CD4-positive, alpha-beta T cell treated with Interleukin-1 beta for 1 hour (primary cell): ENCODE results near the gene MRPL54.

Experiments
- DNase-seq, 2 donors: peaks; one replicate each; pipeline ENCODE4 v3.0.0-alpha.2; 2020 to 2022

The MRPL54 gene

GRCh38 chr19:3762501-3763459, at the start of gene MRPL54:
TSS of gene MRPL54 (plus strand) at chr19:3762682. CDS start at chr19:3762701, 19 bp downstream.
- DNase-seq = peak; percentile 99 to 100

- DNase-seq = no peak
Observed at GRCh38 chr19:3716147-3716668, 46.3 kb upstream of the MRPL54 start.

- DNase-seq = no peak
Observed at GRCh38 chr19:3719868-3720267, 42.6 kb upstream of the MRPL54 start.

- DNase-seq = no peak
Observed at GRCh38 chr19:3720349-3720917, 42.0 kb upstream of the MRPL54 start.

GRCh38 chr19:3721131-3721886, 41.2 kb upstream of the MRPL54 start:
- peak; percentile 89 to 92 for DNase-seq

GRCh38 chr19:3721887-3722442, 40.5 kb upstream of the MRPL54 start:
- no peak for DNase-seq

- DNase-seq = no peak
Observed at GRCh38 chr19:3722443-3723109, 39.9 kb upstream of the MRPL54 start.

- no peak for DNase-seq
Observed at GRCh38 chr19:3723110-3723488, 39.4 kb upstream of the MRPL54 start.

GRCh38 chr19:3723883-3724282, 38.6 kb upstream of the MRPL54 start:
- DNase-seq = no peak

- no peak for DNase-seq
Observed at GRCh38 chr19:3725121-3725520, 37.4 kb upstream of the MRPL54 start.

- no peak for DNase-seq
Observed at GRCh38 chr19:3725640-3726310, 36.7 kb upstream of the MRPL54 start.

GRCh38 chr19:3730457-3730958, 32.0 kb upstream of the MRPL54 start:
- DNase-seq = no peak

- DNase-seq = no peak
Observed at GRCh38 chr19:3732108-3732507, 30.4 kb upstream of the MRPL54 start.

GRCh38 chr19:3733549-3734309, 28.8 kb upstream of the MRPL54 start:
- DNase-seq = no peak

- DNase-seq = no peak
Observed at GRCh38 chr19:3734310-3734600, 28.2 kb upstream of the MRPL54 start.

- DNase-seq = no peak
Observed at GRCh38 chr19:3736106-3736724, 26.3 kb upstream of the MRPL54 start.

- DNase-seq = no peak
Observed at GRCh38 chr19:3737487-3738205, 24.8 kb upstream of the MRPL54 start.

- no peak for DNase-seq
Observed at GRCh38 chr19:3738477-3739220, 23.8 kb upstream of the MRPL54 start.

- no peak for DNase-seq
Observed at GRCh38 chr19:3740431-3740830, 22.1 kb upstream of the MRPL54 start.
